Neural cell (in vitro differentiated cells): ENCODE data around the gene ISCU. TPM values are rescaled to one million over a fixed set of nuclear protein-coding genes. Genes with fewer than 3 reads are reported as not detected.

Experiments used
- H2AFZ ChIP-seq: fragments of 200-600, 300-800 bp; sonication (generic), shearing (Covaris generic); 2 replicates; pipeline ENCODE4 v1.6.0; 2014; ENCODE audit warnings: low read depth, mild to moderate bottlenecking, antibody characterized with exemption, low read length, moderate library complexity
- H3F3A ChIP-seq: fragments of 200-600 bp; shearing (Covaris generic); 2 replicates; pipeline ENCODE4 v1.6.1; 2016; ENCODE audit warnings: mild to moderate bottlenecking, moderate library complexity, mixed read lengths, antibody characterized with exemption, low read length; ENCODE audit not compliant: insufficient read depth, poor library complexity, severe bottlenecking
- H3K27ac ChIP-seq: fragments of 200-600, 300-800 bp; sonication (generic), shearing (Covaris generic); 2 replicates; pipeline ENCODE4 v1.5.1; 2014; ENCODE audit warnings: mild to moderate bottlenecking, low read length, moderate library complexity
- H3K27me3 ChIP-seq: fragments of 300-800, 200-600 bp; sonication (generic), shearing (Covaris generic); 2 replicates; pipeline ENCODE4 v1.6.0; 2014; ENCODE audit warnings: mild to moderate bottlenecking, low read depth, low read length, moderate library complexity; ENCODE audit not compliant: insufficient read depth
- H3K36me3 ChIP-seq: fragments of 300-800, 200-600 bp; sonication (generic), shearing (Covaris generic); 2 replicates; pipeline ENCODE4 v1.5.1; 2014; ENCODE audit warnings: mild to moderate bottlenecking, antibody characterized with exemption, low read length, moderate library complexity; ENCODE audit not compliant: insufficient read depth
- H3K4me2 ChIP-seq: fragments of 300-800, 200-600 bp; sonication (generic), shearing (Covaris generic); 2 replicates; pipeline ENCODE4 v1.6.0; 2014; ENCODE audit warnings: mild to moderate bottlenecking, low read length
- H3K4me3 ChIP-seq: fragments of 300-800, 200-600 bp; sonication (generic), shearing (Covaris generic); 2 replicates; pipeline ENCODE4 v1.5.1; 2014; ENCODE audit warnings: mild to moderate bottlenecking, low read length, moderate library complexity
- H3K79me2 ChIP-seq: fragments of 200-600 bp; shearing (Covaris generic); replicated peaks from 2 replicates; pipeline ENCODE4 v1.6.0; 2014; ENCODE audit warnings: mild to moderate bottlenecking, low read length, moderate library complexity; ENCODE audit not compliant: insufficient read depth
- H3K9ac ChIP-seq: fragments of 300-800, 200-600 bp; sonication (generic), shearing (Covaris generic); 2 replicates; pipeline ENCODE4 v1.6.1; 2016; ENCODE audit warnings: mild to moderate bottlenecking, low read length, mixed read lengths
- H3K9me2 ChIP-seq: fragments of 200-600 bp; shearing (Covaris generic); 2 replicates; pipeline ENCODE4 v1.6.1; 2016; ENCODE audit warnings: mild to moderate bottlenecking, low read length, mixed read lengths; ENCODE audit not compliant: insufficient read depth
- H3K9me3 ChIP-seq: fragments of 200-600, 300-800 bp; sonication (generic), shearing (Covaris generic); 2 replicates; pipeline ENCODE4 v1.6.1; 2016; ENCODE audit warnings: mild to moderate bottlenecking, mixed run types, low read length, moderate library complexity, mixed read lengths
- H4K20me1 ChIP-seq: fragments of 200-600 bp; shearing (Covaris generic); 2 replicates; pipeline ENCODE4 v1.6.1; 2016; ENCODE audit warnings: mild to moderate bottlenecking, mixed run types; ENCODE audit not compliant: insufficient read depth
- EP300 ChIP-seq: fragments of 450-650 bp; conservative IDR thresholded peaks from 2 replicates; pipeline ENCODE4 v1.6.1; 2014; ENCODE audit warnings: antibody characterized with exemption, mild to moderate bottlenecking, moderate library complexity; ENCODE audit not compliant: poor library complexity, severe bottlenecking
- EZH2 ChIP-seq: fragments of 200-600, 300-800 bp; shearing (Covaris generic), sonication (generic); IDR thresholded peaks from 2 replicates; pipeline ENCODE4 v1.6.1; 2014; ENCODE audit warnings: antibody characterized with exemption, low read length, borderline replicate concordance, mild to moderate bottlenecking; ENCODE audit not compliant: insufficient read depth, poor library complexity, severe bottlenecking
- MXI1 ChIP-seq: fragments of 450-650 bp; conservative IDR thresholded peaks from 2 replicates; pipeline ENCODE4 v1.6.1; 2014; ENCODE audit warnings: antibody characterized with exemption, mild to moderate bottlenecking; ENCODE audit not compliant: poor library complexity, severe bottlenecking
- POLR2AphosphoS5 ChIP-seq: IDR thresholded peaks from 2 replicates; pipeline ENCODE4 v1.6.1; 2012
- RAD21 ChIP-seq: fragments of 450-650 bp; conservative IDR thresholded peaks from 2 replicates; pipeline ENCODE4 v1.6.1; 2014; ENCODE audit warnings: antibody characterized with exemption, mild to moderate bottlenecking, moderate library complexity
- SMC3 ChIP-seq: fragments of 450-650 bp; conservative IDR thresholded peaks from 2 replicates; pipeline ENCODE4 v1.6.1; 2014; ENCODE audit warnings: antibody characterized with exemption, mild to moderate bottlenecking, moderate library complexity; ENCODE audit not compliant: poor library complexity
- TAF1 ChIP-seq: IDR thresholded peaks from 2 replicates; pipeline ENCODE4 v1.6.1; 2012; ENCODE audit warnings: low read depth
- polyA plus RNA-seq: library from polyadenylated mRNA; depleted of rRNA; stranded (reverse); fragments of >200 nt; gene quantifications from 2 replicates; pipeline ENCODE4 v1.2.3, GENCODE V29; 2014
- TF ChIP-seq, protein P1 (sequence below): fragments of 450-650 bp; IDR thresholded peaks from 2 replicates; pipeline ENCODE4 v1.5.1; 2014; ENCODE audit warnings: antibody characterized with exemption, mild to moderate bottlenecking, moderate library complexity; ENCODE audit not compliant: poor library complexity, severe bottlenecking
- TF ChIP-seq, protein P2 (sequence below): IDR thresholded peaks from 2 replicates; pipeline ENCODE4 v1.6.1; 2012; ENCODE audit warnings: borderline replicate concordance

Gene ISCU
- polyA plus RNA-seq, 1 donor from 2014 or later, result 164 TPM

DNA sequence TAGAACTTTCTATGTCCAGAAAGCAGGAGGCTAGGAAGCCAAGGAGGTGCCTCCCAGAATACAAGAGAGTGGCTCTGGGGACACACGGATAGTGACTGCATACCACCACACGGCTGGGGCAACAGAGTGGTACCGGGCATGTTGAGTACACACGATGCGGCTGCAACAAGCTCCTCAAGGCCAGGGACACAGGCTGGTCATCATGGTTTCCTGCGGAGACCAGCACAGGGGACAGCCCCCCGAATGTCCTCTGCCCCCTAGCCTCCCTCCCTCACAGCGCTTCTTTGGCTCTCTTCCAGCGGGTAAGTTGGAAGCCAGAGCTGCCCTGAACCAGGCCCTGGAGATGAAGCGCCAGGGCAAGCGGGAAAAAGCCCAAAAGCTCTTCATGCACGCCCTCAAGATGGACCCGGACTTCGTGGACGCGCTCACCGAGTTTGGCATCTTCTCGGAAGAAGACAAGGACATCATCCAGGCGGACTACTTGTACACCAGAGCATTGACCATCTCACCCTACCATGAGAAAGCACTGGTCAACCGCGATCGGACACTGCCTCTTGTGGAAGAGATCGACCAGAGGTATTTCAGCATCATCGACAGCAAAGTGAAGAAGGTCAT is 44.2 kb upstream of the ISCU start:
- no peaks in the 10 kb centered on the region for H3K9me3 ChIP-seq
- no peak overlapping the region for H2AFZ ChIP-seq
- H3K9ac ChIP-seq, result no peak overlapping the region
- no peak overlapping the region for H3K27ac ChIP-seq
- H3K36me3 ChIP-seq, result no peaks in the 10 kb centered on the region
- H3K4me2 ChIP-seq, result no peak overlapping the region
- no peaks in the 10 kb centered on the region for H3K9me2 ChIP-seq
- H3K4me3 ChIP-seq, result no peak overlapping the region
- no peaks in the 10 kb centered on the region for H3K27me3 ChIP-seq
- peaks cover 10% of the 10 kb centered on the region for H3K79me2 ChIP-seq
- TF ChIP-seq SMC3 (no peak), TAF1 (no peak), POLR2AphosphoS5 (no peak), RAD21 (no peak), EZH2 (no peak), MXI1 (no peak), EP300 (no peak)
- TF ChIP-seq, protein P1, sequence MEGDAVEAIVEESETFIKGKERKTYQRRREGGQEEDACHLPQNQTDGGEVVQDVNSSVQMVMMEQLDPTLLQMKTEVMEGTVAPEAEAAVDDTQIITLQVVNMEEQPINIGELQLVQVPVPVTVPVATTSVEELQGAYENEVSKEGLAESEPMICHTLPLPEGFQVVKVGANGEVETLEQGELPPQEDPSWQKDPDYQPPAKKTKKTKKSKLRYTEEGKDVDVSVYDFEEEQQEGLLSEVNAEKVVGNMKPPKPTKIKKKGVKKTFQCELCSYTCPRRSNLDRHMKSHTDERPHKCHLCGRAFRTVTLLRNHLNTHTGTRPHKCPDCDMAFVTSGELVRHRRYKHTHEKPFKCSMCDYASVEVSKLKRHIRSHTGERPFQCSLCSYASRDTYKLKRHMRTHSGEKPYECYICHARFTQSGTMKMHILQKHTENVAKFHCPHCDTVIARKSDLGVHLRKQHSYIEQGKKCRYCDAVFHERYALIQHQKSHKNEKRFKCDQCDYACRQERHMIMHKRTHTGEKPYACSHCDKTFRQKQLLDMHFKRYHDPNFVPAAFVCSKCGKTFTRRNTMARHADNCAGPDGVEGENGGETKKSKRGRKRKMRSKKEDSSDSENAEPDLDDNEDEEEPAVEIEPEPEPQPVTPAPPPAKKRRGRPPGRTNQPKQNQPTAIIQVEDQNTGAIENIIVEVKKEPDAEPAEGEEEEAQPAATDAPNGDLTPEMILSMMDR, result no peak
- TF ChIP-seq, protein P2, sequence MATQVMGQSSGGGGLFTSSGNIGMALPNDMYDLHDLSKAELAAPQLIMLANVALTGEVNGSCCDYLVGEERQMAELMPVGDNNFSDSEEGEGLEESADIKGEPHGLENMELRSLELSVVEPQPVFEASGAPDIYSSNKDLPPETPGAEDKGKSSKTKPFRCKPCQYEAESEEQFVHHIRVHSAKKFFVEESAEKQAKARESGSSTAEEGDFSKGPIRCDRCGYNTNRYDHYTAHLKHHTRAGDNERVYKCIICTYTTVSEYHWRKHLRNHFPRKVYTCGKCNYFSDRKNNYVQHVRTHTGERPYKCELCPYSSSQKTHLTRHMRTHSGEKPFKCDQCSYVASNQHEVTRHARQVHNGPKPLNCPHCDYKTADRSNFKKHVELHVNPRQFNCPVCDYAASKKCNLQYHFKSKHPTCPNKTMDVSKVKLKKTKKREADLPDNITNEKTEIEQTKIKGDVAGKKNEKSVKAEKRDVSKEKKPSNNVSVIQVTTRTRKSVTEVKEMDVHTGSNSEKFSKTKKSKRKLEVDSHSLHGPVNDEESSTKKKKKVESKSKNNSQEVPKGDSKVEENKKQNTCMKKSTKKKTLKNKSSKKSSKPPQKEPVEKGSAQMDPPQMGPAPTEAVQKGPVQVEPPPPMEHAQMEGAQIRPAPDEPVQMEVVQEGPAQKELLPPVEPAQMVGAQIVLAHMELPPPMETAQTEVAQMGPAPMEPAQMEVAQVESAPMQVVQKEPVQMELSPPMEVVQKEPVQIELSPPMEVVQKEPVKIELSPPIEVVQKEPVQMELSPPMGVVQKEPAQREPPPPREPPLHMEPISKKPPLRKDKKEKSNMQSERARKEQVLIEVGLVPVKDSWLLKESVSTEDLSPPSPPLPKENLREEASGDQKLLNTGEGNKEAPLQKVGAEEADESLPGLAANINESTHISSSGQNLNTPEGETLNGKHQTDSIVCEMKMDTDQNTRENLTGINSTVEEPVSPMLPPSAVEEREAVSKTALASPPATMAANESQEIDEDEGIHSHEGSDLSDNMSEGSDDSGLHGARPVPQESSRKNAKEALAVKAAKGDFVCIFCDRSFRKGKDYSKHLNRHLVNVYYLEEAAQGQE, result no peak
- H3F3A ChIP-seq, result no peaks in the 10 kb centered on the region
- no peaks in the 10 kb centered on the region for H4K20me1 ChIP-seq

DNA sequence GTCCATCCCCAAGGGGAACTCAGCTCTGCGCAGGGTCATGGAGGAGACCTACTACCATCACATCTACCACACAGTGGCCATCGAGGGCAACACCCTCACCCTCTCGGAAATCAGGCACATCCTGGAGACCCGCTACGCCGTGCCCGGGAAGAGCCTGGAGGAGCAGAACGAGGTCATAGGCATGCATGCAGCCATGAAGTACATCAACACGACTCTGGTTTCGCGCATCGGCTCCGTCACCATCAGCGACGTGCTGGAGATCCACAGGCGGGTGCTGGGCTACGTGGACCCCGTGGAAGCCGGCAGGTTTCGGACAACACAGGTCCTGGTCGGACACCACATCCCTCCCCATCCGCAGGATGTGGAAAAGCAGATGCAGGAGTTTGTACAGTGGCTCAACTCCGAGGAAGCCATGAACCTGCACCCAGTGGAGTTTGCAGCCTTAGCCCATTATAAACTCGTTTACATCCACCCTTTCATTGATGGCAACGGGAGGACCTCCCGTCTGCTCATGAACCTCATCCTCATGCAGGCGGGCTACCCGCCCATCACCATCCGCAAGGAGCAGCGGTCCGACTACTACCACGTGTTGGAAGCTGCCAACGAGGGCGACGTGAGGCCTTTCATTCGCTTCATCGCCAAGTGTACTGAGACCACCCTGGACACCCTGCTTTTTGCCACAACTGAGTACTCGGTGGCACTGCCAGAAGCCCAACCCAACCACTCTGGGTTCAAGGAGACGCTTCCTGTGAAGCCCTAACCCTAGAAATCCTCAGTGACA is 43.5 kb upstream of the ISCU start:
- Histone ChIP-seq H3K27ac (no peak overlapping the region), H3K27me3 (no peaks in the 10 kb centered on the region), H3K4me2 (no peak overlapping the region), H3K9me2 (no peaks in the 10 kb centered on the region), H3K9me3 (no peaks in the 10 kb centered on the region), H3K9ac (no peak overlapping the region), H3F3A (no peaks in the 10 kb centered on the region), H3K4me3 (no peak overlapping the region), H3K36me3 (no peaks in the 10 kb centered on the region), H4K20me1 (no peaks in the 10 kb centered on the region), H2AFZ (no peak overlapping the region), H3K79me2 (peaks cover 10% of the 10 kb centered on the region)
- TF ChIP-seq, protein P1, result no peak
- TF ChIP-seq EP300, result no peak
- TF ChIP-seq, protein P2, result no peak
- no peak for TF ChIP-seq MXI1
- no peak for TF ChIP-seq SMC3
- TF ChIP-seq EZH2, result no peak
